Measurements from ENCODE around the gene SLC37A3. TPM values are rescaled to one million over a fixed set of nuclear protein-coding genes. Genes with fewer than 3 reads are reported as not detected.

The SLC37A3 gene, protein sequence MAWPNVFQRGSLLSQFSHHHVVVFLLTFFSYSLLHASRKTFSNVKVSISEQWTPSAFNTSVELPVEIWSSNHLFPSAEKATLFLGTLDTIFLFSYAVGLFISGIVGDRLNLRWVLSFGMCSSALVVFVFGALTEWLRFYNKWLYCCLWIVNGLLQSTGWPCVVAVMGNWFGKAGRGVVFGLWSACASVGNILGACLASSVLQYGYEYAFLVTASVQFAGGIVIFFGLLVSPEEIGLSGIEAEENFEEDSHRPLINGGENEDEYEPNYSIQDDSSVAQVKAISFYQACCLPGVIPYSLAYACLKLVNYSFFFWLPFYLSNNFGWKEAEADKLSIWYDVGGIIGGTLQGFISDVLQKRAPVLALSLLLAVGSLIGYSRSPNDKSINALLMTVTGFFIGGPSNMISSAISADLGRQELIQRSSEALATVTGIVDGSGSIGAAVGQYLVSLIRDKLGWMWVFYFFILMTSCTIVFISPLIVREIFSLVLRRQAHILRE
- 76.7 TPM for total RNA-seq (ENCODE audit: unreplicated experiment)
- long read RNA-seq, transcript SLC37A3-201 (15 exons, 3,349 nt), result major isoform, 5 of 10 reads
- long read RNA-seq, partial matches to known transcripts, result 0 of 10 reads
- long read RNA-seq, other reads (novel, unspliced or antisense), result 4 of 10 reads

DNA sequence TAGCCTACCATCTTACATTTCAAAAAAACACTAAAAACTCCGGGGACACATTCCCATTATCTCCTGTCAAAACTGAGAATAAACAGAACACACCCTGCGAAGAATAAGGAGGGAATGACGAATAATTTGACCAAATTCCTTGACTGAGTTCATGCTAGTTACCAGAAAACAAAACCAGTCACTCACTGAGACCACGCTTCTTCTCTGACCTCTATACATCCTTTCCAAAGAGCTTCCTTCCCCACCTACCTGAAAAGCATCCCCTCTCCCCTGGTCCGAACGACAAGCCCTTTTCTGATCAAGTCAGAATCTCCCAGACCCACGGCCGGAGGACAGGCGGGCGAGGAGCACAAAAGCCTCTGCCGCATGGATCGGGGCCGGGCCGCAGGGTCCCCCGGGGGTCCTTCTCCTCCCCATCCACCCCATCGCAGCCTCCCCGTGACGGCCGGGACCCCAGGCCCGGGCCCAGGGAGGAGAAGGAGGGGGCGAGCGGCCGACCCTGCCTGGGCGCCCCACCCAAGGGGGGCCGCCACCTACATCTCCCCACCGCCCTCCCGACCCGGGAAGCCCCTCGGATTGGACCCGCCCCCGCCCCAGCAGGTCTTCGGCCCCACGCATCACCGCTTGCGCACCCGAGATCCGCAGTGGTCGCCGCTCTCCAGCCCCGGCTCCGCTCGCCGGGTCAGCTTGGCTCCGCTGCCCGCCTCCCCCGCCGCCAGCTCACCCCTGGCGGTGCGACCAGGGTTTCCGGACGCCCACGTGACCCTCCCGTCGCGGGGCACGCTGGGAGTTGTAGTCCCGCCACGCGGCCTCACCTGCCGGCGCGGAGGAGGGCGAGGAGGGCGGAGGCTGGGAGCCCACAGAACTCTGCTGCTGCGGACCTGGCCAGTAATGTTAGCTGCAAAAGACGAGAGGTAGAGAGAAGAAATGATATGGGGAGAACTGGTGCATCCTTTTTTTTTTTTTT is at the start of gene SLC37A3:
Gene SLC37A3, minus strand, starts transcription at position 747 of the 967 bp plus-strand sequence. CDS start 16,004 bp downstream, outside the sequence.
- no peaks in the 10 kb centered on the region for H3K9me3 Mint-ChIP-seq (ENCODE audit: unreplicated experiment)
- peak; percentile 87 for DNase-seq (ENCODE audit: low spot score)
- peak within 1 kb of the TSS; percentile 100 for H3K4me3 Mint-ChIP-seq (ENCODE audit: unreplicated experiment)
- H3K27ac Mint-ChIP-seq (ENCODE audit: unreplicated experiment), result peak within 1 kb of the TSS; percentile 85
- H3K36me3 Mint-ChIP-seq (ENCODE audit: low read depth, unreplicated experiment), result no peaks in the 10 kb centered on the region
- peaks cover 4% of the 10 kb centered on the region for H3K27me3 Mint-ChIP-seq (ENCODE audit: unreplicated experiment)
- H3K4me1 Mint-ChIP-seq (ENCODE audit: unreplicated experiment), result peaks cover 7% of the 10 kb centered on the region
- TF ChIP-seq, protein P1, sequence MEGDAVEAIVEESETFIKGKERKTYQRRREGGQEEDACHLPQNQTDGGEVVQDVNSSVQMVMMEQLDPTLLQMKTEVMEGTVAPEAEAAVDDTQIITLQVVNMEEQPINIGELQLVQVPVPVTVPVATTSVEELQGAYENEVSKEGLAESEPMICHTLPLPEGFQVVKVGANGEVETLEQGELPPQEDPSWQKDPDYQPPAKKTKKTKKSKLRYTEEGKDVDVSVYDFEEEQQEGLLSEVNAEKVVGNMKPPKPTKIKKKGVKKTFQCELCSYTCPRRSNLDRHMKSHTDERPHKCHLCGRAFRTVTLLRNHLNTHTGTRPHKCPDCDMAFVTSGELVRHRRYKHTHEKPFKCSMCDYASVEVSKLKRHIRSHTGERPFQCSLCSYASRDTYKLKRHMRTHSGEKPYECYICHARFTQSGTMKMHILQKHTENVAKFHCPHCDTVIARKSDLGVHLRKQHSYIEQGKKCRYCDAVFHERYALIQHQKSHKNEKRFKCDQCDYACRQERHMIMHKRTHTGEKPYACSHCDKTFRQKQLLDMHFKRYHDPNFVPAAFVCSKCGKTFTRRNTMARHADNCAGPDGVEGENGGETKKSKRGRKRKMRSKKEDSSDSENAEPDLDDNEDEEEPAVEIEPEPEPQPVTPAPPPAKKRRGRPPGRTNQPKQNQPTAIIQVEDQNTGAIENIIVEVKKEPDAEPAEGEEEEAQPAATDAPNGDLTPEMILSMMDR (IDR thresholded peaks at IDR 0.05; ENCODE audit: unreplicated experiment), result no peak

DNA sequence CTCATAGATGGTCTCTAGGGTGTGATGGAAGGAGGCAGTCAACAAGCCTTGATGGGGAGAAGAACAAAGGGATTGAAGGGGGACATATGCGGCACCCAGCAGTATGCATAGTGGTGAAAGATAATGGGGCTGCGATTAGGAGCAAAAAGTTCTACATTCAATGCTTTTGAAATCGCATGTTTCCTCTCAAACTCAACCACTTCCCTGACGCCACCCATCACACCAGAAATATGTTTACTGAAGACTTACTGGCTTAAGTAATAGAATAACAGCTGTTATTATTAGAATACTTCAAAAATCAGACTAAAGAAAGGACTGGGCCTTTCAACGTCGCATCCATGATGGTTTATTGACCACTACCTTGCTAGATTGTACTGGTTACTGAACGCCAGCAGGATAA is 49.5 kb upstream of the SLC37A3 start:
- no peak overlapping the region for H3K27ac Mint-ChIP-seq (ENCODE audit: unreplicated experiment)
- no peak overlapping the region for H3K4me3 Mint-ChIP-seq (ENCODE audit: unreplicated experiment)
- H3K9me3 Mint-ChIP-seq (ENCODE audit: unreplicated experiment), result no peaks in the 10 kb centered on the region
- DNase-seq (ENCODE audit: low spot score), result no peak
- no peaks in the 10 kb centered on the region for H3K27me3 Mint-ChIP-seq (ENCODE audit: unreplicated experiment)
- TF ChIP-seq, protein P1 (IDR thresholded peaks at IDR 0.05; ENCODE audit: unreplicated experiment), result no peak
- H3K4me1 Mint-ChIP-seq (ENCODE audit: unreplicated experiment), result peaks cover 36% of the 10 kb centered on the region
- H3K36me3 Mint-ChIP-seq (ENCODE audit: low read depth, unreplicated experiment), result peaks cover 6% of the 10 kb centered on the region

DNA sequence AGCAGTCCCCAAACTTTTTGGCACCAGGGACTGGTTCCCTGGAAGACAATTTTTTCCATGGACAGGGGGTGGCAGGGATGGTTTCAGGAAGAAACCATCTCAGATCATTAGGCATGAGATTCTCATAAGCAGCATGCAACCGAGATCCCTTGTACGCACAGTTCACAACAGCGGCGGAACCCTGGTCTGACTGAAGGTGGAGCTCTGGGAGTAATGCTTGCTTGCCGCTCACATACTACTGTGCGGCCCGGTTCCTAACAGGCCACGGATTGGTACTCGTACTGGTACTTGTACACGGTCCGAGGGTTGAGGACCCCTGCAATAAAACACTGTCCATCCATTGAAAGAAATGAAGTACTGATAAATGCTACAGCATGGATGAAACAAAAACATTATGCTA is 48.1 kb upstream of the SLC37A3 start:
- H3K27ac Mint-ChIP-seq (ENCODE audit: unreplicated experiment), result no peak overlapping the region

DNA sequence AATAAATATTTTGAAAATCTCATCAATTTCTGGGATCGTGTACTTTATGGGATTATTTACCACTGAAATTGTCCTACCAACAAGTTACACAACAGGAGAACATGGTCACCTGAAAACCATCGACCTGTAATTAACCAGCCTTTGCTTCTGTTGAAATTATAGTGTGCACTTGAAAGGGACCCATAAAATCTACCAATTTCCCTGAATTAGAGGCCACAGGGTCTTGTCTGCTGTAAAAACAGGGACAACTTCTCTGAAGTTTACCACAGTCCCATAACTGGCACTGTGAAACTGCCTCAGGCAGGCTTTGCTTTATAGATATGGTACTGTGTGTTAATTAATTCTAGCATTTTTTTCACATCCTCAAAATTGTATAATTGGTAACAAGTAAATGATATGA is 43.2 kb upstream of the SLC37A3 start:
- DNase-seq (ENCODE audit: low spot score), result no peak
- no peaks in the 10 kb centered on the region for H3K9me3 Mint-ChIP-seq (ENCODE audit: unreplicated experiment)
- no peaks in the 10 kb centered on the region for H3K27me3 Mint-ChIP-seq (ENCODE audit: unreplicated experiment)
- TF ChIP-seq, protein P1 (IDR thresholded peaks at IDR 0.05; ENCODE audit: unreplicated experiment), result no peak
- H3K36me3 Mint-ChIP-seq (ENCODE audit: low read depth, unreplicated experiment), result no peaks in the 10 kb centered on the region
- H3K4me3 Mint-ChIP-seq (ENCODE audit: unreplicated experiment), result no peak overlapping the region
- no peaks in the 10 kb centered on the region for H3K4me1 Mint-ChIP-seq (ENCODE audit: unreplicated experiment)
- no peak overlapping the region for H3K27ac Mint-ChIP-seq (ENCODE audit: unreplicated experiment)

More for the DNA sequence above, 48.1 kb upstream of the SLC37A3 start:
- no peak for DNase-seq (ENCODE audit: low spot score)
- TF ChIP-seq, protein P1 (IDR thresholded peaks at IDR 0.05; ENCODE audit: unreplicated experiment), result no peak
- Mint-ChIP-seq H3K9me3 (ENCODE audit: unreplicated experiment) (no peaks in the 10 kb centered on the region), H3K4me3 (ENCODE audit: unreplicated experiment) (no peak overlapping the region), H3K36me3 (ENCODE audit: low read depth, unreplicated experiment) (no peaks in the 10 kb centered on the region), H3K4me1 (ENCODE audit: unreplicated experiment) (peaks cover 28% of the 10 kb centered on the region), H3K27me3 (ENCODE audit: unreplicated experiment) (no peaks in the 10 kb centered on the region)

All from endothelial cell (in vitro differentiated cells).